Testis (tissue), 3 donors: Measurements from ENCODE around the gene ICAM4. TPM values are rescaled to one million over a fixed set of nuclear protein-coding genes. Genes with fewer than 3 reads are reported as not detected.

Source experiments
- DNase-seq: peaks from one replicate; pipeline ENCODE4 v3.0.0-alpha.2; 2019
- H3K27ac ChIP-seq, 2 donors: fragments of 200-600 bp; sonication (generic); one replicate each; pipeline ENCODE4 v1.5.1; 2019
- H3K27me3 ChIP-seq: fragments of 200-600 bp; sonication (generic); one replicate; pipeline ENCODE4 v1.5.1; 2019
- H3K36me3 ChIP-seq: fragments of 200-600 bp; sonication (generic); one replicate; pipeline ENCODE4 v1.5.1; 2017; ENCODE audit warnings: low read depth; ENCODE audit errors: missing control alignments
- H3K4me1 ChIP-seq: fragments of 200-600 bp; sonication (generic); one replicate; pipeline ENCODE4 v1.5.1; 2019
- H3K4me3 ChIP-seq, 2 donors: fragments of 200-600 bp; sonication (generic); one replicate each; pipeline ENCODE4 v1.5.1; 2017 to 2019
- H3K9me3 ChIP-seq: fragments of 200-600 bp; sonication (generic); one replicate; pipeline ENCODE4 v1.5.1; 2017
- CTCF ChIP-seq, 3 experiments: fragments of 450-650 bp in 2 of 3; fragments of 200-600 bp in 1 of 3; sonication (generic) in 1 of 3; IDR thresholded peaks; one replicate each; pipeline ENCODE4 v1.5.1; 2016 to 2019; ENCODE audit warnings: antibody characterized with exemption in 3 of 3, mild to moderate bottlenecking in 2 of 3, moderate library complexity in 1 of 3
- POLR2A ChIP-seq: fragments of 450-650 bp; IDR thresholded peaks from one replicate; pipeline ENCODE4 v1.6.1; 2017; ENCODE audit warnings: antibody characterized with exemption, mild to moderate bottlenecking, moderate library complexity
- WGBS, 2 donors: methylation state at CpG; one replicate each; pipeline ENCODE4 v1.1.5; 2018; 5-methylcytosine and 5-hydroxymethylcytosine counted together
- intact Hi-C: fragments of 100-400 bp; cut with DNase I; formaldehyde crosslinking; loops from one replicate; pipeline ENCODE4 v1.15.1; 2023; ENCODE audit warnings: low total_unique reads
- polyA plus RNA-seq: library from polyadenylated mRNA; stranded (reverse); fragments of 350-450 nt; fragmentation: Illumina TruSeq; extraction: RNeasy Lipid Tissue Mini Kit (QIAGEN cat#74804); gene quantifications from one replicate; pipeline ENCODE4 v1.2.3, GENCODE V29; 2014; ENCODE audit warnings: low read depth, low replicate concordance; ENCODE audit not compliant: insufficient read depth
- total RNA-seq, 2 donors: library from RNA; depleted of rRNA; stranded (reverse); fragments of >200 nt; gene quantifications; one replicate each; pipeline ENCODE4 v1.2.3, GENCODE V29; 2016

The ICAM4 gene
- total and polyA plus RNA-seq, 3 donors from 2014 or later = 0.25 to 0.47 (median 0.28) TPM

GRCh38 chr19:10317857-10318462, 31.2 kb downstream of the ICAM4 start:
- intact Hi-C loops = loop anchor here (5.0 kb wide), 1 partner anchor 46 kb away; the partner anchor contains the start of gene ICAM1
- Histone ChIP-seq H3K27me3 (no peaks in the 10 kb centered on the region), H3K4me3 (no peak overlapping the region), H3K9me3 (no peaks in the 10 kb centered on the region), H3K27ac (no peak overlapping the region), H3K4me1 (peaks cover 14% of the 10 kb centered on the region), H3K36me3 (no peaks in the 10 kb centered on the region)
- TF ChIP-seq CTCF (IDR thresholded peaks at IDR 0.05) (no peak), POLR2A (no peak)
- 92 to 94% methylated on average over 13 to 15 of the region's 15 CpGs for WGBS, 2 donors
- no peak for DNase-seq

GRCh38 chr19:10318807-10319682, 32.3 kb downstream of the ICAM4 start:
- H3K27ac ChIP-seq = no peak overlapping the region
- H3K4me1 ChIP-seq = peaks cover 14% of the 10 kb centered on the region
- intact Hi-C loops = loop anchor here (5.0 kb wide), 1 partner anchor 47 kb away; the partner anchor contains the start of gene ICAM1
- H3K4me3 ChIP-seq = no peak overlapping the region
- DNase-seq = no peak
- WGBS, 2 donors = 90 to 94% methylated on average over 13 of the region's 13 CpGs
- TF ChIP-seq POLR2A (no peak), CTCF (IDR thresholded peaks at IDR 0.05) (no peak)
- no peaks in the 10 kb centered on the region for H3K27me3 ChIP-seq
- no peaks in the 10 kb centered on the region for H3K36me3 ChIP-seq
- no peaks in the 10 kb centered on the region for H3K9me3 ChIP-seq

GRCh38 chr19:10320602-10321416, 34.1 kb downstream of the ICAM4 start:
- H3K9me3 ChIP-seq = no peaks in the 10 kb centered on the region
- intact Hi-C loops = no loop called here
- H3K27me3 ChIP-seq = no peaks in the 10 kb centered on the region
- H3K36me3 ChIP-seq = no peaks in the 10 kb centered on the region
- TF ChIP-seq CTCF (IDR thresholded peaks at IDR 0.05) = no peak
- no peak for TF ChIP-seq POLR2A
- H3K4me3 ChIP-seq = no peak overlapping the region
- WGBS, 2 donors = 92 to 94% methylated on average over 12 to 32 of the region's 32 CpGs
- H3K27ac ChIP-seq = no peak overlapping the region
- DNase-seq = no peak
- H3K4me1 ChIP-seq = peaks cover 7% of the 10 kb centered on the region

- DNase-seq = no peak
- H3K4me3 ChIP-seq = no peak overlapping the region
- no peaks in the 10 kb centered on the region for H3K27me3 ChIP-seq
- TF ChIP-seq POLR2A (no peak), CTCF (IDR thresholded peaks at IDR 0.05) (no peak)
- H3K27ac ChIP-seq = no peak overlapping the region
- WGBS, 2 donors = 91 to 94% methylated on average over 4 to 7 of the region's 11 CpGs
- H3K4me1 ChIP-seq = peaks cover 1% of the 10 kb centered on the region
- no peaks in the 10 kb centered on the region for H3K9me3 ChIP-seq
- H3K36me3 ChIP-seq = no peaks in the 10 kb centered on the region
- intact Hi-C loops = no loop called here
These were observed 34.7 kb downstream of the ICAM4 start for GRCh38 chr19:10321417-10321797.
